ENCODE data around the gene LBR.

LBR gene

GRCh38 chr1:225422795-225423517, 4.9 kb downstream of the LBR start:
- DNase-seq (ENCODE audit: insufficient read length, low spot score) = no peak
- FAIRE-seq = no peak
- no peak for TF ChIP-seq CTCF (IDR thresholded peaks at IDR 0.05; ENCODE audit: insufficient read depth, missing control alignments)

DNA sequence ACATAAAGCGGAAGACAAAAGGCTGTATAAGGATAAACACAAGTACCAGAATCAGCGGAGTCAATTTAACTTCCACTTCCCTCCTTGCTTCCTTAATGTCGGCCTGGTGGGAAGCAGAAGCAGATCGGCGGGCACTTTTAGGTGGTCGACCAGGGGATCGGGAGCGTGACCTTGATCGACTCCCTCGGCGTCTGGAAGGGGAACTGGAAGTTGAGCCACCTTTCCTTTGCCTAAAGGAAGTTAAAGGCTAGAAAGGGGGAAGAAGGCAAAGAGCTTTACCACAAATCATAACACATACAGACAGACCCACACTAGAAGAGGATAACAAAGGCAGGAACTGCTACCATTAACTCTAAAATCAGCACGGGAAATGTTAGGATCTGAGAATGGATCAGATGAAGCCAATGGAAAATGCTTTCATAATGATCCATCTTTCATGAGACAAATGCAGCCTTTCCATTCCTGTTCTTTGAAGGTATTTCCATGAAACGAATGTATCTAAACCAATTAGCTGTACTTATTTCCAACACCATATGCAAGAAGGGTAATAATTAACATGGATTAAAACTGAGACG, 5.7 kb downstream of the LBR start:
- FAIRE-seq (peak; percentile 60), DNase-seq (ENCODE audit: insufficient read length, low spot score) (no peak)
- no peak for TF ChIP-seq CTCF (IDR thresholded peaks at IDR 0.05; ENCODE audit: insufficient read depth, missing control alignments)

GRCh38 chr1:225418598-225418997, 9.2 kb downstream of the LBR start:
- no peak for TF ChIP-seq CTCF (IDR thresholded peaks at IDR 0.05; ENCODE audit: insufficient read depth, missing control alignments)
- no peak for DNase-seq (ENCODE audit: insufficient read length, low spot score)
- no peak for FAIRE-seq

DNA sequence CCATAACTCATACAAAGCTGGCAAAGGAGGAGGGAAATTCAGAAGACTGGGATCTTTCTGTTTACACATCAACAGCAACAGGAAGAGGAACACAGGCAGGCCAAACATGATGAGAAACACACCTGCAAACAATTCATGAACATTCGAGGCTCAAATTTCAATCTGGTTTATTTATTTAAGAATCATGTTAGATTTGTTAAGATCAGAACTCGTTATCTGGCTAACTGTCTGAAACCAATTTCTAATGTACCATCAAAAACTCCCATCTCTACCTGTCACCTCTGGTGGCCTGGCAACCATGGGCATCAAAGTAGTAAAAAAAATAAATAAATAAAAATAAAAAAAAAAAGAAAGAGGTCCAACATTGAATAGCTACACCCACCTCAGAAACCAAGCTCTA, 9.8 kb downstream of the LBR start:
- no peak for DNase-seq (ENCODE audit: insufficient read length, low spot score)
- no peak for TF ChIP-seq CTCF (IDR thresholded peaks at IDR 0.05; ENCODE audit: insufficient read depth, missing control alignments)
- no peak for FAIRE-seq

DNA sequence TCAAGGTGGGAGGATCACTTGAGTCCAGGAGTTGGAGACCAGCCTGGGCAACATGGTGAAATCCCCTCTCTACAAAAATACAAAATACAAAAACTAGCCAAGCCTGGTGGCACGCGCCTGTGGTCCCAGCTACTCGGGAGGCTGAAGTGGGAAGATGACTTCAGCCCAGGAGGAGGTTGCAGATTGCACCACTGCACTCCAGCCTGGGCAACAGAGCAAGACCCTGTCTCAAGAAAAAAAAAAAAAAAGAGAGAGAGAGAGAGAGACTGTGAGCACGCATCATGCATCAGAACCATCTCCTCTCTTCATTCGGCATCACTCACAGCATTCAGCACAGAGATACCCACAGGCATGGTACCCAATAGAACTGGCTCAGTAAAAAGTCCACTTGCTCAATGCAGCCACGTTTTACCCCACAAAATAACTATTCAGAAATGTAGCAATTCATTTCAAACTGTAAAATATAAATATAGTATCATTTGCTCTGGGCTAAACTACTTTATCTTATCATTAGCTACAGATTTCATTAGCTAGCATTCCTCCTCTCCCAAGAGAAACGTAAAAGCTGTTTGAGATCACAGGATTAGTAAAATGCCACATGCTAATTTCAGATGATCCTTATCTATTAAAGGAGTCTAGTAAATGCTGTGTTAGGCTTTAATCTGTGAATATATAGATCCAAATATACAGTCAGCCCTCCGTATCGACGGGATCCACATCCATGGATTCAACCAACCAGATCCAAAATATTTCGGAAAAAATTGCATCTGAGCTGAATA, 11.7 kb downstream of the LBR start:
- DNase-seq (ENCODE audit: insufficient read length, low spot score) (peak; percentile 70), FAIRE-seq (peak; percentile 94)
- no peak for TF ChIP-seq CTCF (IDR thresholded peaks at IDR 0.05; ENCODE audit: insufficient read depth, missing control alignments)

DNA sequence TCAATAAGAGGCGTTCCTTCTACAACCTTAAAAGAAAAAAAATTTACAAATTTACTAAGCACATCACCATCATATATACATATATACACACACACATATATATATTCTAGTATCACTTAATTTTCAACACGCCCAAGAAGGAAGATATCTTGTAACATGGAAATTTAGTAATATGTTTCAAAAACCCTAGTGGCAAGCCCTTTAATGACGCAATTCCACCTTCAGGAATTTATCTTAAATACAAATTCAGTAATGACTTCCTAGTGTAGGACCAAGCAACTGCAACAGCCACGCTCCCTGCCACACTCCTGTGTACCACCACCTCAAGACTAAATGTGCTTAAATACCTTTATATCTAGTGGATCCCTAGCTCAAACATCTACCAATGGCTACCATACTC, 12.5 kb downstream of the LBR start:
- TF ChIP-seq CTCF (IDR thresholded peaks at IDR 0.05; ENCODE audit: insufficient read depth, missing control alignments) = no peak
- FAIRE-seq (no peak), DNase-seq (ENCODE audit: insufficient read length, low spot score) (no peak)
